SU-DHL-6 (cell line): Measurements from ENCODE around the gene PRRC2B.

Experiments used
- H2AFZ ChIP-seq: fragments of 200-600 bp; sonication (generic); 2 replicates; pipeline ENCODE4 v1.6.1; 2014; ENCODE audit warnings: low read depth, mild to moderate bottlenecking, moderate library complexity, mixed read lengths, antibody characterized with exemption, low read length; ENCODE audit not compliant: severe bottlenecking
- H3F3A ChIP-seq: fragments of 200-600 bp; shearing (Covaris generic); 2 replicates; pipeline ENCODE4 v1.6.0; 2016; ENCODE audit warnings: antibody characterized with exemption, mild to moderate bottlenecking; ENCODE audit not compliant: insufficient read depth
- H3K27ac ChIP-seq: fragments of 200-600 bp; sonication (generic); 2 replicates; pipeline ENCODE4 v1.5.1; 2016; ENCODE audit warnings: low read depth, mild to moderate bottlenecking, low read length, moderate library complexity, mixed read lengths
- H3K27me3 ChIP-seq: fragments of 200-600 bp; sonication (generic), shearing (Covaris generic); 2 replicates; pipeline ENCODE4 v1.6.0; 2014; ENCODE audit warnings: mild to moderate bottlenecking, low read length
- H3K36me3 ChIP-seq: fragments of 200-600 bp; sonication (generic); 2 replicates; pipeline ENCODE4 v1.6.1; 2014; ENCODE audit warnings: mild to moderate bottlenecking, low read length, mixed read lengths
- H3K4me2 ChIP-seq: fragments of 300-600, 200-600 bp; shearing (Covaris generic), sonication (generic); 2 replicates; pipeline ENCODE4 v1.6.0; 2014; ENCODE audit warnings: low read length, low read depth, mild to moderate bottlenecking; ENCODE audit not compliant: poor library complexity, severe bottlenecking
- H3K4me3 ChIP-seq: fragments of 200-600 bp; sonication (generic); 2 replicates; pipeline ENCODE4 v1.5.1; 2014; ENCODE audit warnings: antibody characterized with exemption, low read length, mild to moderate bottlenecking, mixed read lengths; ENCODE audit not compliant: insufficient read depth, poor library complexity, severe bottlenecking
- H3K79me2 ChIP-seq: fragments of 200-600 bp; sonication (generic); 2 replicates; pipeline ENCODE4 v1.6.1; 2014; ENCODE audit warnings: mild to moderate bottlenecking, low read length, moderate library complexity; ENCODE audit not compliant: insufficient read depth
- H3K9ac ChIP-seq: fragments of 200-600 bp; sonication (generic); 2 replicates; pipeline ENCODE4 v1.7.0; 2014; ENCODE audit warnings: mild to moderate bottlenecking, low read length
- H3K9me2 ChIP-seq: fragments of 200-600 bp; sonication (generic); replicated peaks from 2 replicates; pipeline ENCODE4 v1.6.1; 2014; ENCODE audit warnings: low read length; ENCODE audit not compliant: insufficient read depth
- H3K9me3 ChIP-seq: fragments of 200-600 bp; sonication (generic); 2 replicates; pipeline ENCODE4 v1.6.1; 2014; ENCODE audit warnings: low read length, mixed read lengths; ENCODE audit not compliant: insufficient read depth
- H4K20me1 ChIP-seq: fragments of 200-600 bp; sonication (generic); 2 replicates; pipeline ENCODE4 v1.6.1; 2014; ENCODE audit warnings: low read depth, mild to moderate bottlenecking, antibody characterized with exemption, low read length, moderate library complexity, mixed read lengths
- CTCF ChIP-seq: fragments of 200-600 bp; sonication (generic); IDR thresholded peaks from one replicate; pipeline ENCODE4 v1.5.1; 2017; ENCODE audit warnings: antibody characterized with exemption, mild to moderate bottlenecking, low read length, moderate library complexity; ENCODE audit not compliant: insufficient read depth, poor library complexity, severe bottlenecking
- EZH2phosphoT487 ChIP-seq: fragments of 200-600 bp; sonication (generic), shearing (Covaris generic); conservative IDR thresholded peaks from 2 replicates; pipeline ENCODE4 v1.6.1; 2018; ENCODE audit warnings: mild to moderate bottlenecking, antibody characterized with exemption, low read length, moderate library complexity, mixed read lengths

The PRRC2B gene

DNA sequence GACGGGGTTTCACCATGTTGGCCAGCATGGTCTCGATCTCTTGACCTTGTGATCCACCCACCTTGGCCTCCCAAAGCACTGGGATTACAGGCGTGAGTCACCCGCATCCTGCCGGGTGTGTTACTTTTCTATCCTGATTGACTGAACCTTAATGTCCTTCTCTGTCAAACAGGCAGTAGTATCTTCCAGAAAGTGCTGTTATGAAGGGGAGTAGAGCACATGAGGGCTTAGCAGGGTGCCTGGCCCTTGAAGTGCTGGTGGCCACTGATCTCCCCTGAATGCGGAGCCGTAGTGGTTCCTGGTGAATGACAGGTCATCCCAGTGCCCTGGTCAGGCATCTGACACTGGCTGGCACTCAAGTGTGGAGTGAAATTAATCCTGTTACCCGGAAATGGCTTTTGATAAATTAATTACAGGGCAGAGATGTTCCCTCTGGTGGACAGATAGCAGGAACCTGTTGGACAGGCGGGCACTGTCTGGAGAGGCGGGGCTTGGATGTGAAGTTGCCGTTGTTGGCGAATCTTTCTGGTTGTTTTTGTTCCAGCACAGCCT lies 28.4 kb downstream of the PRRC2B start:
- Histone ChIP-seq H3K27ac (peak overlapping the region; percentile 18; the same call in 1 of the 2 replicates), H3K79me2 (peaks cover 99% of the 10 kb centered on the region), H3K9ac (no peak overlapping the region), H2AFZ (no peak overlapping the region), H3K9me2 (no peaks in the 10 kb centered on the region), H3K9me3 (no peaks in the 10 kb centered on the region), H3K4me3 (no peak overlapping the region), H4K20me1 (peaks cover 28% of the 10 kb centered on the region; the same call in 1 of the 2 replicates), H3F3A (no peaks in the 10 kb centered on the region), H3K36me3 (no peaks in the 10 kb centered on the region), H3K4me2 (peak overlapping the region; percentile 26), H3K27me3 (no peaks in the 10 kb centered on the region)
- TF ChIP-seq EZH2phosphoT487 (no peak), CTCF (no peak)

- Histone ChIP-seq H4K20me1 (peaks cover 28% of the 10 kb centered on the region; the same call in 1 of the 2 replicates), H3F3A (no peaks in the 10 kb centered on the region), H3K36me3 (no peaks in the 10 kb centered on the region), H3K9ac (no peak overlapping the region), H3K9me2 (no peaks in the 10 kb centered on the region), H3K27me3 (no peaks in the 10 kb centered on the region), H2AFZ (no peak overlapping the region), H3K27ac (0 out of 2 replicates have a peak overlapping the region, but pooled peaks have one; percentile 18), H3K4me2 (no peak overlapping the region), H3K4me3 (no peak overlapping the region), H3K9me3 (no peaks in the 10 kb centered on the region), H3K79me2 (peaks cover 99% of the 10 kb centered on the region)
- no peak for TF ChIP-seq CTCF
- no peak for TF ChIP-seq EZH2phosphoT487
Measured at GRCh38 chr9:131423171-131423581, 29.3 kb downstream of the PRRC2B start.

GRCh38 chr9:131426545-131426944 lies 32.7 kb downstream of the PRRC2B start:
- no peaks in the 10 kb centered on the region for H3F3A ChIP-seq

More at GRCh38 chr9:131426545-131426944, 32.7 kb downstream of the PRRC2B start:
- Histone ChIP-seq H3K27me3 (no peaks in the 10 kb centered on the region), H3K4me2 (no peak overlapping the region), H3K9ac (no peak overlapping the region), H3K36me3 (no peaks in the 10 kb centered on the region), H4K20me1 (peaks cover 30% of the 10 kb centered on the region; the same call in 1 of the 2 replicates), H3K9me2 (no peaks in the 10 kb centered on the region), H3K79me2 (peaks cover 96% of the 10 kb centered on the region), H3K4me3 (no peak overlapping the region), H3K9me3 (no peaks in the 10 kb centered on the region), H2AFZ (no peak overlapping the region), H3K27ac (no peak overlapping the region)
- TF ChIP-seq EZH2phosphoT487 (no peak), CTCF (no peak)
